ENCODE measurements around the gene CADM1. TPM values are rescaled to one million over a fixed set of nuclear protein-coding genes. Genes with fewer than 3 reads are reported as not detected.

Gene CADM1
- total RNA-seq, 2 donors from 2014 or later = 0.81 to 2.2 TPM

- Mint-ChIP-seq H3K36me3 (ENCODE audit: low read depth) (no peaks in the 10 kb centered on the region), H3K27me3 (no peaks in the 10 kb centered on the region), H3K4me1 (no peaks in the 10 kb centered on the region), H3K4me3 (no peak overlapping the region), H3K27ac (no peak overlapping the region)
- ATAC-seq (no peak), DNase-seq (no peak)
- no peaks in the 10 kb centered on the region for H3K9me3 ChIP-seq (ENCODE audit: control insufficient read depth, low read length, poor library complexity, severe bottlenecking)
Measured at GRCh38 chr11:115244758-115245157, 259.5 kb downstream of the CADM1 start.

GRCh38 chr11:115244296-115244695 is 259.9 kb downstream of the CADM1 start:
- ATAC-seq = no peak
- no peaks in the 10 kb centered on the region for H3K27me3 Mint-ChIP-seq
- no peaks in the 10 kb centered on the region for H3K4me1 Mint-ChIP-seq
- H3K4me3 Mint-ChIP-seq = no peak overlapping the region
- H3K27ac Mint-ChIP-seq = no peak overlapping the region
- no peak for DNase-seq
- H3K9me3 ChIP-seq (ENCODE audit: control insufficient read depth, low read length, poor library complexity, severe bottlenecking) = no peaks in the 10 kb centered on the region
- no peaks in the 10 kb centered on the region for H3K36me3 Mint-ChIP-seq (ENCODE audit: low read depth)

- no peaks in the 10 kb centered on the region for H3K4me1 Mint-ChIP-seq
- ATAC-seq = no peak
- H3K4me3 Mint-ChIP-seq = no peak overlapping the region
Measured at GRCh38 chr11:115242982-115243381, 261.2 kb downstream of the CADM1 start.

GRCh38 chr11:115241899-115242298 is 262.3 kb downstream of the CADM1 start:
- Mint-ChIP-seq H3K4me1 (no peaks in the 10 kb centered on the region), H3K4me3 (no peak overlapping the region), H3K36me3 (ENCODE audit: low read depth) (no peaks in the 10 kb centered on the region), H3K27ac (no peak overlapping the region), H3K27me3 (no peaks in the 10 kb centered on the region)
- H3K9me3 ChIP-seq (ENCODE audit: control insufficient read depth, low read length, poor library complexity, severe bottlenecking) = no peaks in the 10 kb centered on the region
- ATAC-seq (no peak), DNase-seq (no peak)

More at GRCh38 chr11:115242982-115243381, 261.2 kb downstream of the CADM1 start:
- no peaks in the 10 kb centered on the region for H3K36me3 Mint-ChIP-seq (ENCODE audit: low read depth)
- H3K27ac Mint-ChIP-seq = no peak overlapping the region
- H3K9me3 ChIP-seq (ENCODE audit: control insufficient read depth, low read length, poor library complexity, severe bottlenecking) = no peaks in the 10 kb centered on the region
- DNase-seq = no peak
- H3K27me3 Mint-ChIP-seq = no peaks in the 10 kb centered on the region

- Mint-ChIP-seq H3K4me1 (no peaks in the 10 kb centered on the region), H3K4me3 (no peak overlapping the region), H3K27me3 (no peaks in the 10 kb centered on the region), H3K36me3 (ENCODE audit: low read depth) (no peaks in the 10 kb centered on the region), H3K27ac (no peak overlapping the region)
- ATAC-seq (no peak), DNase-seq (no peak)
- H3K9me3 ChIP-seq (ENCODE audit: control insufficient read depth, low read length, poor library complexity, severe bottlenecking) = no peaks in the 10 kb centered on the region
Measured at GRCh38 chr11:115238791-115239190, 265.4 kb downstream of the CADM1 start.

- ATAC-seq (no peak), DNase-seq (no peak)
- Mint-ChIP-seq H3K27me3 (no peaks in the 10 kb centered on the region), H3K4me1 (no peaks in the 10 kb centered on the region), H3K36me3 (ENCODE audit: low read depth) (no peaks in the 10 kb centered on the region), H3K27ac (no peak overlapping the region), H3K4me3 (no peak overlapping the region)
- H3K9me3 ChIP-seq (ENCODE audit: control insufficient read depth, low read length, poor library complexity, severe bottlenecking) = no peaks in the 10 kb centered on the region
Measured at GRCh38 chr11:115238086-115238485, 266.1 kb downstream of the CADM1 start.

- Mint-ChIP-seq H3K36me3 (ENCODE audit: low read depth) (no peaks in the 10 kb centered on the region), H3K4me1 (no peaks in the 10 kb centered on the region), H3K27ac (no peak overlapping the region), H3K27me3 (no peaks in the 10 kb centered on the region), H3K4me3 (no peak overlapping the region)
- no peak for DNase-seq
- H3K9me3 ChIP-seq (ENCODE audit: control insufficient read depth, low read length, poor library complexity, severe bottlenecking) = no peaks in the 10 kb centered on the region
- ATAC-seq = no peak
Measured at GRCh38 chr11:115237578-115237977, 266.6 kb downstream of the CADM1 start.

GRCh38 chr11:115234794-115235193 is 269.4 kb downstream of the CADM1 start:
- ATAC-seq (no peak), DNase-seq (no peak)
- Mint-ChIP-seq H3K4me1 (no peaks in the 10 kb centered on the region), H3K27me3 (peaks cover 1% of the 10 kb centered on the region), H3K4me3 (no peak overlapping the region), H3K27ac (no peak overlapping the region), H3K36me3 (ENCODE audit: low read depth) (no peaks in the 10 kb centered on the region)
- no peaks in the 10 kb centered on the region for H3K9me3 ChIP-seq (ENCODE audit: control insufficient read depth, low read length, poor library complexity, severe bottlenecking)

- ATAC-seq = no peak
- DNase-seq = no peak
- no peak overlapping the region for H3K4me3 Mint-ChIP-seq
- peaks cover 4% of the 10 kb centered on the region for H3K4me1 Mint-ChIP-seq
- no peak overlapping the region for H3K27ac Mint-ChIP-seq
- peaks cover 10% of the 10 kb centered on the region for H3K27me3 Mint-ChIP-seq
- H3K36me3 Mint-ChIP-seq (ENCODE audit: low read depth) = no peaks in the 10 kb centered on the region
- H3K9me3 ChIP-seq (ENCODE audit: control insufficient read depth, low read length, poor library complexity, severe bottlenecking) = no peaks in the 10 kb centered on the region
Measured at GRCh38 chr11:115226556-115226955, 277.7 kb downstream of the CADM1 start.

GRCh38 chr11:115224551-115224950 is 279.7 kb downstream of the CADM1 start:
- DNase-seq = no peak
- Mint-ChIP-seq H3K4me1 (peaks cover 4% of the 10 kb centered on the region), H3K27ac (no peak overlapping the region), H3K36me3 (ENCODE audit: low read depth) (no peaks in the 10 kb centered on the region), H3K27me3 (peaks cover 7% of the 10 kb centered on the region), H3K4me3 (no peak overlapping the region)
- no peaks in the 10 kb centered on the region for H3K9me3 ChIP-seq (ENCODE audit: control insufficient read depth, low read length, poor library complexity, severe bottlenecking)
- ATAC-seq = no peak

- H3K4me3 Mint-ChIP-seq = no peak overlapping the region
- peaks cover 6% of the 10 kb centered on the region for H3K4me1 Mint-ChIP-seq
- H3K27ac Mint-ChIP-seq = peak overlapping the region; percentile 2
- no peaks in the 10 kb centered on the region for H3K9me3 ChIP-seq (ENCODE audit: control insufficient read depth, low read length, poor library complexity, severe bottlenecking)
- H3K27me3 Mint-ChIP-seq = peaks cover 7% of the 10 kb centered on the region
- H3K36me3 Mint-ChIP-seq (ENCODE audit: low read depth) = no peaks in the 10 kb centered on the region
- no peak for ATAC-seq
- no peak for DNase-seq
Measured at GRCh38 chr11:115222863-115223530, 281.2 kb downstream of the CADM1 start.

- H3K4me3 Mint-ChIP-seq = no peak overlapping the region
- peak; percentile 58 for ATAC-seq
Measured at GRCh38 chr11:115222218-115222862, 281.9 kb downstream of the CADM1 start.

GRCh38 chr11:115221461-115222069 is 282.6 kb downstream of the CADM1 start:
- H3K27me3 Mint-ChIP-seq = peaks cover 8% of the 10 kb centered on the region
- no peak overlapping the region for H3K4me3 Mint-ChIP-seq
- no peaks in the 10 kb centered on the region for H3K36me3 Mint-ChIP-seq (ENCODE audit: low read depth)
- peaks cover 6% of the 10 kb centered on the region for H3K4me1 Mint-ChIP-seq
- no peak overlapping the region for H3K27ac Mint-ChIP-seq
- ATAC-seq = no peak
- no peaks in the 10 kb centered on the region for H3K9me3 ChIP-seq (ENCODE audit: control insufficient read depth, low read length, poor library complexity, severe bottlenecking)
- no peak for DNase-seq

More at GRCh38 chr11:115222218-115222862, 281.9 kb downstream of the CADM1 start:
- Mint-ChIP-seq H3K4me1 (peaks cover 6% of the 10 kb centered on the region), H3K27ac (no peak overlapping the region), H3K27me3 (peaks cover 7% of the 10 kb centered on the region), H3K36me3 (ENCODE audit: low read depth) (no peaks in the 10 kb centered on the region)
- no peaks in the 10 kb centered on the region for H3K9me3 ChIP-seq (ENCODE audit: control insufficient read depth, low read length, poor library complexity, severe bottlenecking)
- DNase-seq = no peak
